A549 (cell line): ENCODE results near the gene RIMBP2. TPM values are rescaled to one million over a fixed set of nuclear protein-coding genes. Genes with fewer than 3 reads are reported as not detected.

Experiments used
- ATAC-seq, 2 experiments: fragments of 200-7000 bp in 1 of 2; fragments of >200 bp in 1 of 2; cut with Nextera tagmentation in 1 of 2; cut with Tn5 transposase in 1 of 2; 3 replicates each; pipeline versions ENCODE4 v1.8.0 to v1.9.1; 2018 to 2020; ENCODE audit warnings: mild to moderate bottlenecking in 1 of 2, moderate library complexity in 1 of 2
- CTCF ChIA-PET: fragments of 300-600 bp; sonication (Branson Sonifier 250); formaldehyde crosslinking; extraction: SDS; loops from one replicate; lab custom pipeline; 2021; ENCODE audit warnings: antibody characterized with exemption, inconsistent platforms; lab: Yijun Ruan, JAX
- POLR2A ChIA-PET: fragments of 350-600 bp; formaldehyde crosslinking; extraction: SDS; loops from one replicate; lab custom pipeline; 2021; ENCODE audit warnings: antibody characterized with exemption, inconsistent platforms; lab: Yijun Ruan, JAX
- DNase-seq, 2 experiments: peaks; one replicate each; pipeline versions ENCODE4 v3.0.0 to v3.0.0-alpha.2; 2011 to 2016; ENCODE audit warnings: low read depth in 1 of 2, low spot score in 1 of 2
- FAIRE-seq: peaks from 2 replicates; lab custom pipeline; 2011; peaks lifted over from hg19 to GRCh38; lab: Jason Lieb, UNC
- H3K27ac ChIP-seq, 2 experiments: fragments of >200 bp; sonication (Bioruptor Twin); formaldehyde crosslinking; 3 replicates each; pipeline ENCODE4 v1.5.1; 2016 to 2017
- H3K4me1 ChIP-seq: fragments of >200 bp; sonication (Bioruptor Twin); formaldehyde crosslinking; 3 replicates; pipeline ENCODE4 v1.6.1; 2016
- H3K4me2 ChIP-seq: fragments of >200 bp; sonication (Bioruptor Twin); formaldehyde crosslinking; 3 replicates; pipeline ENCODE4 v1.6.1; 2016
- H3K4me3 ChIP-seq: fragments of >200 bp; sonication (Bioruptor Twin); formaldehyde crosslinking; 3 replicates; pipeline ENCODE4 v1.5.1; 2016
- H3K9me3 ChIP-seq: fragments of >200 bp; sonication (Bioruptor Twin); formaldehyde crosslinking; 3 replicates; pipeline ENCODE4 v1.6.1; 2016
- CBX8 ChIP-seq: fragments of 200-600 bp; sonication (generic); IDR thresholded peaks from 2 replicates; pipeline ENCODE4 v1.6.1; 2016
- CTCF ChIP-seq: fragments of >200 bp; sonication (Bioruptor Twin); formaldehyde crosslinking; IDR thresholded peaks from 3 replicates; pipeline ENCODE4 v1.5.1; 2016
- EHF ChIP-seq: fragments of 250-450 bp; sonication (Bioruptor Pico); IDR thresholded peaks from 2 replicates; pipeline ENCODE4 v1.5.0; 2020; ENCODE audit warnings: mild to moderate bottlenecking
- EP300 ChIP-seq, 2 experiments: fragments of >200 bp; sonication (Bioruptor Twin); formaldehyde crosslinking; IDR thresholded peaks; 2 replicates in 1 of 2; 3 replicates in 1 of 2; pipeline ENCODE4 v1.6.1; 2016 to 2017
- FOSL2 ChIP-seq, 2 experiments: fragments of 450-650 bp in 1 of 2; fragments of >200 bp in 1 of 2; sonication (Bioruptor Twin) in 1 of 2; formaldehyde crosslinking; IDR thresholded peaks; 2 replicates each; pipeline versions ENCODE4 v1.5.0 to v1.6.1; 2016 to 2020; ENCODE audit warnings: mild to moderate bottlenecking in 1 of 2, moderate library complexity in 1 of 2
- HDAC2 ChIP-seq: fragments of 200-600 bp; sonication (generic); IDR thresholded peaks from 2 replicates; pipeline ENCODE4 v1.6.1; 2016
- HES2 ChIP-seq: fragments of >200 bp; sonication (Bioruptor Twin); formaldehyde crosslinking; IDR thresholded peaks from 2 replicates; pipeline ENCODE4 v1.6.1; 2016
- HOXA7 ChIP-seq: fragments of 250-450 bp; sonication (Bioruptor Pico); IDR thresholded peaks from 2 replicates; pipeline ENCODE4 v1.5.0; 2020; ENCODE audit warnings: mild to moderate bottlenecking, moderate library complexity
- KDM1A ChIP-seq: fragments of 200-600 bp; sonication (generic); IDR thresholded peaks from 2 replicates; pipeline ENCODE4 v1.6.1; 2016; ENCODE audit warnings: low read depth, mild to moderate bottlenecking
- KDM5A ChIP-seq: fragments of 200-600 bp; sonication (generic); IDR thresholded peaks from 2 replicates; pipeline ENCODE4 v1.6.1; 2016; ENCODE audit warnings: antibody characterized with exemption, mild to moderate bottlenecking
- MAFK ChIP-seq: fragments of 450-650 bp; IDR thresholded peaks from 2 replicates; pipeline ENCODE4 v1.6.1; 2014; ENCODE audit not compliant: partially characterized antibody
- MAZ ChIP-seq: fragments of 150-350 bp; IDR thresholded peaks from 2 replicates; pipeline ENCODE4 v1.6.1; 2014; ENCODE audit warnings: antibody characterized with exemption, low read depth, low read length, borderline replicate concordance
- MYC ChIP-seq: IDR thresholded peaks from 2 replicates; pipeline ENCODE4 v1.6.1; 2012; ENCODE audit warnings: mild to moderate bottlenecking, inconsistent platforms, low read length, improper control_type of control experiment, borderline replicate concordance
- PHF8 ChIP-seq: fragments of 200-600 bp; sonication (generic); IDR thresholded peaks from 2 replicates; pipeline ENCODE4 v1.6.1; 2016; ENCODE audit warnings: low read depth, mild to moderate bottlenecking, antibody characterized with exemption, moderate library complexity, borderline replicate concordance
- POLR2AphosphoS2 ChIP-seq: conservative IDR thresholded peaks from 2 replicates; pipeline ENCODE4 v1.6.1; 2012; ENCODE audit warnings: low read length, improper control_type of control experiment, inconsistent platforms
- RAD21 ChIP-seq, 2 experiments: fragments of >200 bp in 1 of 2; sonication (Bioruptor Twin) in 1 of 2; formaldehyde crosslinking in 1 of 2; IDR thresholded peaks in 1 of 2; conservative IDR thresholded peaks in 1 of 2; 2 replicates in 1 of 2; 3 replicates in 1 of 2; pipeline ENCODE4 v1.6.1; 2012 to 2018; ENCODE audit warnings: inconsistent platforms in 1 of 2
- RCOR1 ChIP-seq: fragments of 150-350 bp; IDR thresholded peaks from 2 replicates; pipeline ENCODE4 v1.6.1; 2014; ENCODE audit warnings: antibody characterized with exemption, low read length, low read depth
- REST ChIP-seq: fragments of 200-600 bp; sonication (generic); IDR thresholded peaks from 2 replicates; pipeline ENCODE4 v1.6.1; 2016; ENCODE audit warnings: antibody characterized with exemption, mild to moderate bottlenecking, moderate library complexity
- RFX5 ChIP-seq: fragments of 450-650 bp; IDR thresholded peaks from 2 replicates; pipeline ENCODE4 v1.7.1; 2014; ENCODE audit warnings: antibody characterized with exemption, mild to moderate bottlenecking, moderate library complexity
- SREBF2 ChIP-seq: fragments of 450-650 bp; IDR thresholded peaks from 2 replicates; pipeline ENCODE4 v1.6.1; 2014; ENCODE audit warnings: mild to moderate bottlenecking, moderate library complexity
- TP53 ChIP-seq: fragments of 250-450 bp; sonication (Bioruptor Pico); IDR thresholded peaks from 2 replicates; pipeline ENCODE4 v1.5.0; 2021; ENCODE audit warnings: mild to moderate bottlenecking, moderate library complexity
- ZFP36 ChIP-seq: fragments of 450-650 bp; IDR thresholded peaks from 2 replicates; pipeline ENCODE4 v1.6.1; 2014; ENCODE audit warnings: borderline replicate concordance; ENCODE audit not compliant: partially characterized antibody
- ZNF302 ChIP-seq: fragments of 250-450 bp; sonication (Bioruptor Pico); IDR thresholded peaks from 2 replicates; pipeline ENCODE4 v1.9.0; 2021; ENCODE audit warnings: inconsistent platforms, mild to moderate bottlenecking, moderate library complexity
- WGBS: methylation state at CpG from one replicate; pipeline ENCODE4 v1.1.6; 2017; ENCODE audit errors: missing lambda C conversion rate; 5-methylcytosine and 5-hydroxymethylcytosine counted together
- polyA plus RNA-seq, 4 experiments: library from polyadenylated mRNA; depleted of rRNA in 3 of 4; stranded (reverse); fragments of >200 nt; fragmentation: RNase III in 1 of 4; extraction: RNeasy Plus Mini Kit Qiagen cat#74134 plus additional on column Dnase treatment in 1 of 4; gene quantifications; 2 replicates in 3 of 4; 3 replicates in 1 of 4; pipeline ENCODE4 v1.2.3, GENCODE V29; 2011 to 2017
- TF ChIP-seq, protein P1 (sequence below): IDR thresholded peaks from 2 replicates; pipeline ENCODE4 v1.6.1; 2012
- TF ChIP-seq, protein P2 (sequence below): IDR thresholded peaks from 2 replicates; pipeline ENCODE4 v1.6.1; 2012; ENCODE audit warnings: low read depth, borderline replicate concordance
- TF ChIP-seq, protein P3 (sequence below): fragments of 250-450 bp; sonication (Bioruptor Pico); IDR thresholded peaks from 2 replicates; pipeline ENCODE4 v1.5.0; 2021; ENCODE audit warnings: mild to moderate bottlenecking, moderate library complexity, borderline replicate concordance

The RIMBP2 gene
- polyA plus RNA-seq, 2 of the 4 experiments (the other 2 are of a cell fraction) = not detected

DNA sequence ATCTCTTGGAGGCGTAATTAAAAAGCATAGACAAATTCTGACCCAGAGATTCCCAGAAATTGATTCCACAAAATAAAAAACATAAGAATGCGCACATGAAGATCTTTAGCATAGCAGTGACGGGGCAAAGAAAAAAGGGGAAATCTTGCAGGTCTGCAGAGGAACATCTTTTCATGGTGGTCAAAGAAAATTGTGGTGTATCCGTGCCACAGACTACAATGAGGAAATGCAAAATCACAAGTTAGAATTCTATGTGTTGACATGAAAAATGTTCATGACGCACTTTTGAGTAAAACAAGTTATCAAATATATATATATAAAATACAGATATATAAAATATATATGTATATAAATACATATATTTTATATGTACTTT lies 101.6 kb downstream of the RIMBP2 start (continued):
- TF ChIP-seq PHF8 = no peak
- no peak for TF ChIP-seq HDAC2
- TF ChIP-seq MYC = no peak
- no peak for TF ChIP-seq RFX5
- TF ChIP-seq, protein P1, sequence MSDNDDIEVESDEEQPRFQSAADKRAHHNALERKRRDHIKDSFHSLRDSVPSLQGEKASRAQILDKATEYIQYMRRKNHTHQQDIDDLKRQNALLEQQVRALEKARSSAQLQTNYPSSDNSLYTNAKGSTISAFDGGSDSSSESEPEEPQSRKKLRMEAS = no peak
- no peak for TF ChIP-seq CBX8
- no peak for TF ChIP-seq POLR2AphosphoS2

DNA sequence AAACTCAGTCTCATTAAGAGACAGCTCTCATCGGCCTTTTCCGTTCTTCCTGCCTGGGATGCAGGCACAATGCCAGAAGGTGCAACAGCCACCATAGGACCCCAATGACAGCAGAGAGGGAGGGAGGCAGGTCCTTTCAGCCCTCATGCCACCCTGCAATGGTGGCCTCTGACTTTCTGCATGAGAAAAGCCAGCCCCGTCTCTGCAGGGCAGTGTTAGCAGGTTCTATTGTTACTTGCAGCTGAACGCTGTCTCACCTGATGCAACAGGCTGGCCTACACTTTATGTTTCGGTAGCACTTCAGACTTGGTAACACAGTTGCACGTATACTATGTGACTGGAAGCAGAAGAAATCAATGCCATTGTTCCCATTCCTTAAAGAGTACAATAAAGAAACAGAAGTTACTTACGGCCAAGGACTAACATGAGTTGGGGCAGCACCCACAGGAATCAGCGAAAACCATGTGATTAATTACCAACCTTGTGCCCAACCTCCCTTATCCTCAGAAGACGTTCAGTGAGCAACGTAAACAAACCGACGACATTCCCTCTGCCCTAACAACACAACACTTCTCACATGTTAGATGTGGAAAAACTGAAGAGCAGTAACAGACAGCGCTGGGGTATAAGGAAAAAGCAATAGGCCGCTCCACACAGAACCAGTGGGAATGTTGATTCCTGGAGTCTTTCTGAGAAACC lies 102.1 kb downstream of the RIMBP2 start:
- 47% methylated on average over 14 of the region's 14 CpGs for WGBS
- no peaks in the 10 kb centered on the region for H3K4me1 ChIP-seq

DNA sequence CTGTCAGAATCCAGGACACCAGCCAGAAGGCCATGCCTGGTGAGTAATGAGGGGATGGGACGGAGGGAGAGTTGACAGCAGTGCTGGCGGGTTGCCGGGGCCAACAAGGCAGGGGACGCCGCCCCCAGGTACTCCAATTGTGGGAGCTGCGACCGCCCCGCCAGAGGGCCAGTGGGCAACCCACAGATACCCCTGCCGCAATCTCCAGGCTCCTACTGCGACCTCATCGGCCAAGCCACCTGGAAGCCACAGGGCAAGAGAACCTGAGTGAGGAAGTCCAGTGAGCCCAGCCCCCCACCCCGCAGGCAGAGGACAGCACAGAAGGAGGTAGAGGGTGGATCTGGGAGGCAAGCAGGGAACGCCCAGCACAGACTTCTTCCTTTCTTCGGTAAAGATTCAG lies 103.0 kb downstream of the RIMBP2 start:
- FAIRE-seq (no peak), ATAC-seq (no peak), DNase-seq (no peak)
- H3K4me1 ChIP-seq = no peaks in the 10 kb centered on the region
- CTCF ChIA-PET = no interaction called here
- WGBS = 52% methylated on average over 9 of the region's 14 CpGs
- POLR2A ChIA-PET = no interaction called here
- H3K27ac ChIP-seq = no peak overlapping the region
- H3K9me3 ChIP-seq = no peaks in the 10 kb centered on the region
- H3K4me3 ChIP-seq = no peak overlapping the region
- no peak overlapping the region for H3K4me2 ChIP-seq
- TF ChIP-seq HDAC2 = no peak
- TF ChIP-seq RAD21 (conservative IDR thresholded peaks at IDR 0.05 in 1 of 2, IDR thresholded peaks at IDR 0.05 in 1 of 2) = no peak
- TF ChIP-seq FOSL2 (IDR thresholded peaks at IDR 0.05) = no peak
- no peak for TF ChIP-seq FOSL2 (CRISPR knock-in tag; IDR thresholded peaks at IDR 0.05)
- no peak for TF ChIP-seq KDM1A
- TF ChIP-seq EP300 (IDR thresholded peaks at IDR 0.05) = no peak
- TF ChIP-seq HES2 = no peak
- TF ChIP-seq RCOR1 = no peak
- no peak for TF ChIP-seq MAZ
- TF ChIP-seq KDM5A = no peak
- no peak for TF ChIP-seq MAFK
- TF ChIP-seq, protein P2, sequence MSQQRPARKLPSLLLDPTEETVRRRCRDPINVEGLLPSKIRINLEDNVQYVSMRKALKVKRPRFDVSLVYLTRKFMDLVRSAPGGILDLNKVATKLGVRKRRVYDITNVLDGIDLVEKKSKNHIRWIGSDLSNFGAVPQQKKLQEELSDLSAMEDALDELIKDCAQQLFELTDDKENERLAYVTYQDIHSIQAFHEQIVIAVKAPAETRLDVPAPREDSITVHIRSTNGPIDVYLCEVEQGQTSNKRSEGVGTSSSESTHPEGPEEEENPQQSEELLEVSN = no peak
- TF ChIP-seq, protein P3, sequence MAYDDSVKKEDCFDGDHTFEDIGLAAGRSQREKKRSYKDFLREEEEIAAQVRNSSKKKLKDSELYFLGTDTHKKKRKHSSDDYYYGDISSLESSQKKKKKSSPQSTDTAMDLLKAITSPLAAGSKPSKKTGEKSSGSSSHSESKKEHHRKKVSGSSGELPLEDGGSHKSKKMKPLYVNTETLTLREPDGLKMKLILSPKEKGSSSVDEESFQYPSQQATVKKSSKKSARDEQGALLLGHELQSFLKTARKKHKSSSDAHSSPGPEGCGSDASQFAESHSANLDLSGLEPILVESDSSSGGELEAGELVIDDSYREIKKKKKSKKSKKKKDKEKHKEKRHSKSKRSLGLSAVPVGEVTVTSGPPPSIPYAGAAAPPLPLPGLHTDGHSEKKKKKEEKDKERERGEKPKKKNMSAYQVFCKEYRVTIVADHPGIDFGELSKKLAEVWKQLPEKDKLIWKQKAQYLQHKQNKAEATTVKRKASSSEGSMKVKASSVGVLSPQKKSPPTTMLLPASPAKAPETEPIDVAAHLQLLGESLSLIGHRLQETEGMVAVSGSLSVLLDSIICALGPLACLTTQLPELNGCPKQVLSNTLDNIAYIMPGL (CRISPR knock-in tag) = no peak
- no peak for TF ChIP-seq CTCF

More for the DNA sequence above, 102.1 kb downstream of the RIMBP2 start:
- POLR2A ChIA-PET = no interaction called here
- CTCF ChIA-PET = no interaction called here
- Histone ChIP-seq H3K9me3 (no peaks in the 10 kb centered on the region), H3K27ac (no peak overlapping the region), H3K4me2 (no peak overlapping the region), H3K4me3 (no peak overlapping the region)
- FAIRE-seq = no peak
- DNase-seq = no peak
- no peak for TF ChIP-seq KDM1A
- no peak for TF ChIP-seq SREBF2
- no peak for TF ChIP-seq REST
- no peak for TF ChIP-seq EHF (CRISPR knock-in tag)
- no peak for TF ChIP-seq HOXA7 (CRISPR knock-in tag)
- no peak for TF ChIP-seq MYC
- TF ChIP-seq ZNF302 (CRISPR knock-in tag) = no peak
- no peak for TF ChIP-seq ZFP36
- no peak for TF ChIP-seq TP53 (CRISPR knock-in tag)
- ATAC-seq = no peak
